K562 (cell line): ENCODE data around the gene NEK2. TPM values are rescaled to one million over a fixed set of nuclear protein-coding genes. Genes with fewer than 3 reads are reported as not detected.

ENCODE experiments used
- CREB1 ChIP-seq, 2 experiments: sonication (generic) in 1 of 2; formaldehyde crosslinking in 1 of 2; IDR thresholded peaks; 2 replicates each; pipeline versions ENCODE4 v1.6.1 to v1.8.0; 2012 to 2022; ENCODE audit warnings: inconsistent platforms in 1 of 2, mild to moderate bottlenecking in 1 of 2, missing genetic modification reagents in 1 of 2, moderate library complexity in 1 of 2
- DNMT1 ChIP-seq: fragments of 450-650 bp; IDR thresholded peaks from 2 replicates; pipeline ENCODE4 v1.6.1; 2016; ENCODE audit warnings: antibody characterized with exemption, mild to moderate bottlenecking
- FOXK2 ChIP-seq, 2 experiments: fragments of 450-650 bp; IDR thresholded peaks in 1 of 2; conservative IDR thresholded peaks in 1 of 2; 2 replicates each; pipeline ENCODE4 v1.6.1; 2016; ENCODE audit warnings: low read depth in 2 of 2, mild to moderate bottlenecking in 1 of 2
- HMG20B ChIP-seq: fragments of 250-450 bp; sonication (Bioruptor Pico); IDR thresholded peaks from 2 replicates; pipeline ENCODE4 v1.5.0; 2021; ENCODE audit warnings: mild to moderate bottlenecking
- NCOA2 ChIP-seq, 2 experiments: fragments of 450-650 bp; IDR thresholded peaks; 2 replicates each; pipeline ENCODE4 v1.6.1; 2018; ENCODE audit warnings: mild to moderate bottlenecking in 2 of 2, moderate library complexity in 1 of 2; ENCODE audit not compliant: partially characterized antibody in 2 of 2
- NFIC ChIP-seq: fragments of 450-650 bp; IDR thresholded peaks from 2 replicates; pipeline ENCODE4 v1.6.1; 2017; ENCODE audit warnings: mild to moderate bottlenecking, inconsistent platforms
- NFIX ChIP-seq: fragments of 250-450 bp; sonication (Bioruptor Pico); IDR thresholded peaks from 2 replicates; pipeline ENCODE4 v1.4.0; 2020; ENCODE audit warnings: low read depth, mild to moderate bottlenecking, moderate library complexity
- PPARD ChIP-seq: fragments of 250-450 bp; sonication (Bioruptor Pico); IDR thresholded peaks from 2 replicates; pipeline ENCODE4 v1.8.0; 2022; ENCODE audit warnings: inconsistent platforms, mild to moderate bottlenecking, moderate library complexity
- RAD21 ChIP-seq, 2 experiments: fragments of 250-450 bp in 1 of 2; fragments of 450-650 bp in 1 of 2; sonication (Bioruptor Pico) in 1 of 2; formaldehyde crosslinking in 1 of 2; IDR thresholded peaks in 1 of 2; conservative IDR thresholded peaks in 1 of 2; 2 replicates each; pipeline versions ENCODE4 v1.4.0 to v1.8.0; 2020 to 2022; ENCODE audit warnings: mild to moderate bottlenecking in 2 of 2, moderate library complexity in 1 of 2
- TBL1XR1 ChIP-seq, 2 experiments: IDR thresholded peaks; 2 replicates each; pipeline ENCODE4 v1.6.1; 2012; ENCODE audit warnings: improper control_type of control experiment in 2 of 2, low read length in 2 of 2, mild to moderate bottlenecking in 1 of 2
- ZNF644 ChIP-seq: fragments of 200-800 bp; sonication (Bioruptor generic); IDR thresholded peaks from 2 replicates; pipeline ENCODE4 v1.6.1; 2016; ENCODE audit warnings: low read depth, missing genetic modification characterization, missing compliant biosample characterization
- ZNF75A ChIP-seq: fragments of 450-650 bp; formaldehyde crosslinking; IDR thresholded peaks from 2 replicates; pipeline ENCODE4 v1.4.0; 2020; ENCODE audit warnings: mild to moderate bottlenecking
- polyA plus RNA-seq, 8 experiments: library from polyadenylated mRNA; depleted of rRNA in 4 of 8; stranded (reverse) in 5 of 8; unstranded in 3 of 8; fragments of >200 nt; fragmentation: Nextera tagmentation in 2 of 8; fragmentation: Illumina TruSeq in 1 of 8; extraction: Ambion mirVana in 2 of 8; extraction: Trizol in 1 of 8; gene quantifications; 2 replicates each; pipeline versions ENCODE4 v1.2.1 to v1.2.3, GENCODE V29; 2011 to 2014; ENCODE audit warnings: inconsistent platforms in 1 of 8, missing spikeins in 1 of 8
- total RNA-seq, 7 experiments: library from RNA; depleted of rRNA in 6 of 7; stranded (reverse); fragments of >200 nt in 6 of 7; fragmentation: Illumina TruSeq in 2 of 7; extraction: Trizol in 2 of 7; gene quantifications; 2 replicates each; pipeline versions ENCODE4 v1.2.1 to v1.2.3, GENCODE V29; 2011 to 2021; ENCODE audit warnings: low replicate concordance in 1 of 7
- TF ChIP-seq, protein P1 (sequence below): sonication (generic); formaldehyde crosslinking; IDR thresholded peaks from 2 replicates; pipeline ENCODE4 v1.8.1; 2022; ENCODE audit warnings: missing genetic modification reagents
- TF ChIP-seq, protein P2 (sequence below): fragments of 250-450 bp; sonication (Bioruptor Pico); IDR thresholded peaks from 2 replicates; pipeline ENCODE4 v1.4.0; 2020
- TF ChIP-seq, protein P3 (sequence below): fragments of 450-650 bp; IDR thresholded peaks from 2 replicates; pipeline ENCODE4 v1.6.1; 2016; ENCODE audit warnings: low read depth, mild to moderate bottlenecking, moderate library complexity
- TF ChIP-seq, protein P4 (sequence below): IDR thresholded peaks from 2 replicates; pipeline ENCODE4 v1.6.1; 2012; ENCODE audit warnings: low read depth, low read length, improper control_type of control experiment, borderline replicate concordance

The NEK2 gene
- total and polyA plus RNA-seq, 9 of the 15 experiments (the other 6 are each of a cell fraction or from before 2014, with no cell fraction given), result 30.0 to 74.7 (median 66.4) TPM

DNA sequence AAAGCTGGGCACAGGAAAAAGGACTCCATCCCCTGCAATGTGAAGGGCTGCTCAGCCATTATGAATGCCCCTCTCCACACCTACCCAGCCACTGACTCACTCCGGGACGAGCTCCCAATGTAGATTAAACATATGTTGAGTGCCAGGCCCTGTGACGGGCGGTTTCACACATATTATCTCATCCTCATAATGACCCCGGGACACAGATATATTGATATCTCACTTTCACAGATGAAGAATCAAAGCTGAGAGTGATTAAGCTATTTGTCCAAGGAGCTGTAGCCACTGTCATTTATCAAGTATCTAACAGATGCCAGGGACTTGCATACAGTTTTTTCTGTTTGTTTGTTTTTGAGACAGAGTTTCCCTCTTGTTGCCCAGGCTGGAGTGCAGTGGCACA lies 61.5 kb downstream of the NEK2 start (continued):
- TF ChIP-seq, protein P1, sequence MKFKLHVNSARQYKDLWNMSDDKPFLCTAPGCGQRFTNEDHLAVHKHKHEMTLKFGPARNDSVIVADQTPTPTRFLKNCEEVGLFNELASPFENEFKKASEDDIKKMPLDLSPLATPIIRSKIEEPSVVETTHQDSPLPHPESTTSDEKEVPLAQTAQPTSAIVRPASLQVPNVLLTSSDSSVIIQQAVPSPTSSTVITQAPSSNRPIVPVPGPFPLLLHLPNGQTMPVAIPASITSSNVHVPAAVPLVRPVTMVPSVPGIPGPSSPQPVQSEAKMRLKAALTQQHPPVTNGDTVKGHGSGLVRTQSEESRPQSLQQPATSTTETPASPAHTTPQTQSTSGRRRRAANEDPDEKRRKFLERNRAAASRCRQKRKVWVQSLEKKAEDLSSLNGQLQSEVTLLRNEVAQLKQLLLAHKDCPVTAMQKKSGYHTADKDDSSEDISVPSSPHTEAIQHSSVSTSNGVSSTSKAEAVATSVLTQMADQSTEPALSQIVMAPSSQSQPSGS (CRISPR knock-in tag), result no peak
- TF ChIP-seq CREB1 (IDR thresholded peaks at IDR 0.05) (0 out of 2 replicates have a peak, but pooled peaks have one; percentile 30), CREB1 (CRISPR knock-in tag; IDR thresholded peaks at IDR 0.05) (no peak), FOXK2 (conservative IDR thresholded peaks at IDR 0.05 in 1 of 2, IDR thresholded peaks at IDR 0.05 in 1 of 2; ENCODE audit: low read depth in 2 of 2) (no peak), NFIC (peak; percentile 74; the same call in 1 of the 2 replicates), NCOA2 (IDR thresholded peaks at IDR 0.05; ENCODE audit: partially characterized antibody in 2 of 2) (no peak), NFIX (CRISPR knock-in tag) (no peak), ZNF644 (tag) (no peak; the same call in 1 of the 2 replicates), ZNF75A (no peak), PPARD (CRISPR knock-in tag) (no peak), RAD21 (CRISPR knock-in tag; conservative IDR thresholded peaks at IDR 0.05 in 1 of 2, IDR thresholded peaks at IDR 0.05 in 1 of 2) (no peak), TBL1XR1 (IDR thresholded peaks at IDR 0.05; ENCODE audit: low read length in 2 of 2) (peak in 1 of 2 experiments; percentile 72; a peak in 2 of 4 replicates), DNMT1 (no peak), HMG20B (CRISPR knock-in tag) (no peak)
- TF ChIP-seq, protein P2, sequence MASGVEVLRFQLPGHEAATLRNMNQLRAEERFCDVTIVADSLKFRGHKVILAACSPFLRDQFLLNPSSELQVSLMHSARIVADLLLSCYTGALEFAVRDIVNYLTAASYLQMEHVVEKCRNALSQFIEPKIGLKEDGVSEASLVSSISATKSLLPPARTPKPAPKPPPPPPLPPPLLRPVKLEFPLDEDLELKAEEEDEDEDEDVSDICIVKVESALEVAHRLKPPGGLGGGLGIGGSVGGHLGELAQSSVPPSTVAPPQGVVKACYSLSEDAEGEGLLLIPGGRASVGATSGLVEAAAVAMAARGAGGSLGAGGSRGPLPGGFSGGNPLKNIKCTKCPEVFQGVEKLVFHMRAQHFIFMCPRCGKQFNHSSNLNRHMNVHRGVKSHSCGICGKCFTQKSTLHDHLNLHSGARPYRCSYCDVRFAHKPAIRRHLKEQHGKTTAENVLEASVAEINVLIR (CRISPR knock-in tag), result no peak
- TF ChIP-seq, protein P3, sequence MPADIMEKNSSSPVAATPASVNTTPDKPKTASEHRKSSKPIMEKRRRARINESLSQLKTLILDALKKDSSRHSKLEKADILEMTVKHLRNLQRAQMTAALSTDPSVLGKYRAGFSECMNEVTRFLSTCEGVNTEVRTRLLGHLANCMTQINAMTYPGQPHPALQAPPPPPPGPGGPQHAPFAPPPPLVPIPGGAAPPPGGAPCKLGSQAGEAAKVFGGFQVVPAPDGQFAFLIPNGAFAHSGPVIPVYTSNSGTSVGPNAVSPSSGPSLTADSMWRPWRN, result peak; percentile 87
- TF ChIP-seq, protein P4, sequence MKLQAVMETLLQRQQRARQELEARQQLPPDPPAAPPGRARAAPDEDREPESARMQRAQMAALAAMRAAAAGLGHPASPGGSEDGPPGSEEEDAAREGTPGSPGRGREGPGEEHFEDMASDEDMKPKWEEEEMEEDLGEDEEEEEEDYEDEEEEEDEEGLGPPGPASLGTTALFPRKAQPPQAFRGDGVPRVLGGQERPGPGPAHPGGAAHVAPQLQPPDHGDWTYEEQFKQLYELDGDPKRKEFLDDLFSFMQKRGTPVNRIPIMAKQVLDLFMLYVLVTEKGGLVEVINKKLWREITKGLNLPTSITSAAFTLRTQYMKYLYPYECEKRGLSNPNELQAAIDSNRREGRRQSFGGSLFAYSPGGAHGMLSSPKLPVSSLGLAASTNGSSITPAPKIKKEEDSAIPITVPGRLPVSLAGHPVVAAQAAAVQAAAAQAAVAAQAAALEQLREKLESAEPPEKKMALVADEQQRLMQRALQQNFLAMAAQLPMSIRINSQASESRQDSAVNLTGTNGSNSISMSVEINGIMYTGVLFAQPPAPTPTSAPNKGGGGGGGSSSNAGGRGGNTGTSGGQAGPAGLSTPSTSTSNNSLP, result no peak
